GM21737 (cell line): ENCODE measurements around the gene TBC1D10B.
A peak's percentile ranks its signal among the peaks of the same experiment; 100 is the strongest.

Source experiments
- ATAC-seq: cut with Tn5 transposase; IDR thresholded peaks from one replicate; pipeline ENCODE4 v1.9.1; 2021; ENCODE audit warnings: mild to moderate bottlenecking, moderate library complexity; ENCODE audit not compliant: unreplicated experiment

Gene TBC1D10B, protein sequence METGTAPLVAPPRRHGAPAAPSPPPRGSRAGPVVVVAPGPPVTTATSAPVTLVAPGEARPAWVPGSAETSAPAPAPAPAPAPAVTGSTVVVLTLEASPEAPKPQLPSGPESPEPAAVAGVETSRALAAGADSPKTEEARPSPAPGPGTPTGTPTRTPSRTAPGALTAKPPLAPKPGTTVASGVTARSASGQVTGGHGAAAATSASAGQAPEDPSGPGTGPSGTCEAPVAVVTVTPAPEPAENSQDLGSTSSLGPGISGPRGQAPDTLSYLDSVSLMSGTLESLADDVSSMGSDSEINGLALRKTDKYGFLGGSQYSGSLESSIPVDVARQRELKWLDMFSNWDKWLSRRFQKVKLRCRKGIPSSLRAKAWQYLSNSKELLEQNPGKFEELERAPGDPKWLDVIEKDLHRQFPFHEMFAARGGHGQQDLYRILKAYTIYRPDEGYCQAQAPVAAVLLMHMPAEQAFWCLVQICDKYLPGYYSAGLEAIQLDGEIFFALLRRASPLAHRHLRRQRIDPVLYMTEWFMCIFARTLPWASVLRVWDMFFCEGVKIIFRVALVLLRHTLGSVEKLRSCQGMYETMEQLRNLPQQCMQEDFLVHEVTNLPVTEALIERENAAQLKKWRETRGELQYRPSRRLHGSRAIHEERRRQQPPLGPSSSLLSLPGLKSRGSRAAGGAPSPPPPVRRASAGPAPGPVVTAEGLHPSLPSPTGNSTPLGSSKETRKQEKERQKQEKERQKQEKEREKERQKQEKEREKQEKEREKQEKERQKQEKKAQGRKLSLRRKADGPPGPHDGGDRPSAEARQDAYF

DNA sequence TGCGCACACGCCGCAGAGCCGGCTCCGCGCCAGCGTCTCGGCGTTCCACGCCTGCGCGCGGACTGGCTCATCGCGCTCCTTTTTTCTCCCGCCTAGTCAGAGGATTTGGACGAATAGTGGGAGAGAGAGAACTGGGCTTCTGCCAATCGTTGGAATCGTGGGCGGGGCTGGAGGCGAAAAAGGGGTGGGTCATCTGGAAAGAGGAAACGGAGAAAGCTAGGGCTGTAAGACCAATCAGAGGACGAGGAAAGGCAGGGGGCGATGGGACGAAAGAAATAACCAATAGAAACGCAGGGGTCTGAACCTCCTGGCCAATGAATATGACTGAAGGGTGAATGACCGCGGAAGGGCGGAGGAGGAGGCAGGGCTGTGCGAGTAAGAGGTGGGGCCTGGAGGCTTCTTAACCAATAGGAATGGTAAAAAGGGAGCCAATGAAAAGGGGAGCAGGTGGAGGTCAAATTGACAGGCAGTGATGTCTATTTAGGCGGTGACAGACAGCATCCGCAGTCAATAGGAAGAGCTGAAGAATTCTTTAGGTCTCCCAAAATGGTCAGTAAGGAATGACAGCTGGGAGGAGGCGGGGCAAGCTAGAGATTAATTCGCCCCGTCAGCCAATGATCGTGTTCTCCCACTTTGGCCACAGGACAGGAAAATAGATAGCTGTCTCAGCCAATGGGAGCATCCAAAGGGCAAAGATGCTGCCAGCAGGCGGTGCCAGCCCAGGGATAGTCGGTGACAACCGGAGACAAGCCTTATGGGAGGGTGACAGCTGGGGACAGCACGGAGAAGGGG is at the start of gene TBC1D10B:
Gene TBC1D10B (minus strand): TSS at position 39 of the 792 bp plus-strand sequence. CDS start 311 bp downstream, outside the sequence.
- peak; percentile 62 for ATAC-seq

DNA sequence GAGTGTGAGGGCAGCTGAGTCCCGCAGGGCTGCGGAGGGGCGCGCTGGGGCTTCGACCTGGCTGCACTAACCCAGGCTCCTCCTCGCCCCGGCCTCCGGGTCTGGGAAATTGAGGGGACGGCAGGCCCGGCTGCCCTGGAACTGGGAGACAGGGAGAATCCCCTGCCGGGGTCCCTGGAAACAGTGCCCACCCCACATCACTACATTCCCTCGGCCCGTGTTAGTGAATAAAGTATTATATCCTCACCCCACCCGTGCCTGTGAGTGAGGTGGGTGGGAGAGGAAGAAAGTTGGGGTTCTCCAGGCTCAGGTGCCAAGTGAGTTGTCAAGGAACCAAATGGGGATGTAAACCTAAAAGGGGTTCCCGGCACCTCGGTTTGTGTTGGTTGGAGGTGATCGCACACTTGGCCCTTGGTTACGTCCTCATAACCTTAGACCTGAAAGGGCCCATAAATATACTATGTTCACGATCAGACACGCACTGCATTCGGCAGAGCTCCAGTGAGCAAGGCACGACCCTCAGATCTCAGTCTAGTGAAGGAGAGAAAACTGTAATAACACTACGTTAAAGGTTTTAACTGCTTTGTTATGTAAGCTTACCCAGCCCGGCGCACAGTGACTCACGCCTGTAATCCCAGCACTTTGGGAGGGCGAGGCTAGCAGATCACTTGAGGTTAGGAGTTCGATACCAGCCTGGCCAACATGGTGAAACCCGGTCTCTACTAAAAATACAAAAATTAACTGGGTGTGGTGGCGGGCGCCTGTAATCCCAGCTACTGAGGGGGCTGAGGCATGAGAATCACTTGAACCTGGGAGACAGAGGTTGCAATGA is 48.3 kb upstream of the TBC1D10B start:
- no peak for ATAC-seq

DNA sequence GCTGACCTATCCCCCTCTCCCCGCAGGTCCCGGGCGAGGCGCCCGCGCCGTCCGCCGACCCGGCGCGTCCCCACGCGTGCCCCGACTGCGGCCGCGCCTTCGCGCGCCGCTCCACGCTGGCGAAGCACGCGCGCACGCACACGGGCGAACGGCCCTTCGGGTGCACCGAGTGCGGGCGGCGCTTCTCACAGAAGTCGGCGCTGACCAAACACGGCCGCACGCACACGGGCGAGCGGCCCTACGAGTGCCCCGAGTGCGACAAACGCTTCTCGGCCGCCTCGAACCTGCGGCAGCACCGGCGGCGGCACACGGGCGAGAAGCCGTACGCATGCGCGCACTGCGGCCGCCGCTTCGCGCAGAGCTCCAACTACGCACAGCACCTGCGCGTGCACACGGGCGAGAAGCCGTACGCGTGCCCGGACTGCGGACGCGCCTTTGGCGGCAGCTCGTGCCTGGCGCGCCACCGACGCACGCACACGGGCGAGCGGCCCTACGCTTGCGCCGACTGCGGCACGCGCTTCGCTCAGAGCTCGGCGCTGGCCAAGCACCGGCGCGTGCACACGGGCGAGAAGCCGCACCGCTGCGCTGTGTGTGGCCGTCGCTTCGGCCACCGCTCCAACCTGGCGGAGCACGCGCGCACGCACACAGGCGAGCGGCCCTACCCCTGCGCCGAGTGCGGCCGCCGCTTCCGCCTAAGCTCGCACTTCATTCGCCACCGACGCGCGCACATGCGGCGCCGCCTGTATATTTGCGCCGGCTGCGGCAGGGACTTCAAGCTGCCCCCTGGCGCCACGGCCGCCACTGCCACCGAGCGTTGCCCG is 47.4 kb upstream of the TBC1D10B start:
- ATAC-seq, result peak; percentile 73

DNA sequence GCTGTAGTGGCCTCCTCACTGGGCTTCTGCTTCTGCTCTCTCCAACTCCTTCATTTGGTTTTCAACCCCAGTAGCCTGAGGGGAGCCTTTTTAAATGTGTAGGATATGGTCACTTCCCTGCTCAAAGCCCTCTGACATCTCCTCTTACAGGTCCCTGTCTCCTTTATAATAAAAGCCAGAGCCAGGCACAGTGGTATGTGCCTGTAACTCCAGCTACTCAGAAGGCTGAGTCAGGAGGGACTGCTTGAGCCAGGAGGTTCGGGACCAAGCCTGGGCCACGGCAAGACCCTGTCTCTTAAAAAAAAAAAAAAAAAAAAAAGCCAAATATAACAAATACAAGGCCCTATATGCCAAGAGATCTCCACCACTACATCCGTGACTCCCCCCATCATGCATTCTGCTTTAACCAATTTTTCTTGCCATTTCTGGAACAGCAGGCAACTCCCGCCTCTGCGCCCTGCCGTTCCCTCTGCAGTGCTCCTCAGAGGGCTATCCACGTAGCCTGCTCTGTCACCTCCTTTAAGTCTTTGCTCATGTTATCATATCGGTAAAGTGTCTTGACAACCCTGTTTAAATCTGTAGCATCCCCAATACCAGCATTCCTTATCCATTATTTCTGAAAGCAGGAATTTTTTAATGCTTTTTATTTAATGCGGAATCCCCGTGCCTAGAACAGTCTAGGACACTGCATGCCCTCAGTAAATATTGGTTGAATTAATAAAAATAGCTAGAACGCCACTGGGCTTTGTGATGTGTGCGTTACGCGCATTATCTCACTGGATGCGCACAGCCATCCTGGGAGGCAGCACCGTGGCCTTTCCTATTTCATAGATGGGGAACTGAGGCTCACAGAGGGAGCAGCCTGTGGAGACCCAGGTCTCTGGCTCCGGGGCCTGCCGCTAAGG is 46.6 kb upstream of the TBC1D10B start:
- ATAC-seq, result no peak

DNA sequence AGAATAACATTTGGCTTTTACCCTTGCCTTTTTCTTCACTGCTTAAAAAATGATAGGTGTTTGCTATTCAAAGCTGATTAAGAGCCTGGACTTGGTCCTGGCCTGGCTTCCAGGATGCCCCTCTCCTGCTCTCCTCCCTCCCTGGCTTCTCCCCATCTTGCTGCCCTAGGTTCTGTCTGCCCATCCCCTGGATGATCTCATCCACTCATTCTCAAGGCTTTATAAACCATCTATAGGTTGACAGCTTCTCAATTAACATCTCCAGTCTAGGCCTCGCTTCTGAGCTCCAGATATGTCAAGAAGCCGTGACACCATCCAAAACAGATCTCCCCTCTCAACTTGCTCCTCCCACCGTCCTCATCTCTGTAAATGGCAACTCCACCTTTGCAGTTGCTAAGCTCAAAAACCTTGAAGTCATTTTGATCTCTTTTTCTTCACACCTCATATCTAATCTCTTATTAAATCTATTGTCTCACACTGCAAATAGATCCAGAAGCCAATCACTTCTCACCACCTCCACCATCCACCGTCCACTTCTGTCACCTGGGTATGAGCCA is 45.8 kb upstream of the TBC1D10B start:
- no peak for ATAC-seq

DNA sequence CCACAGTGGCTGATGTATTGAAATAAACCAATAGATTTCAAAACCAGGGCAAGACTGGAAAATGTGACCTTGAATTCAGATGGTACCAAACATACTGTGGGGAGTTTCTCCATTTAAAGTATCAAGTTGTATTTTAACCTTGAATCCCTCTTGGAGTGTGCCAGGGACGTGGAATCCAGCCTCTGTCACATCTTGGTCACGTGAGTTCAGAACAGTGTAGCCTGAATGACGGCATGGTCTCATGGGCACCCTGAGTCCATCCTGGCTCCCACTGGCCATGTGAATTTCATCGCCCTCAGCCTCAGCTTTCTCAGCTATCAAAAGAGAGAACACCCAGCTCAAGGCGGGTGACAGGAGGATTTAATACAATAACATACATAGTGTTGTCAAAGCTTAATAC is 43.9 kb upstream of the TBC1D10B start:
- no peak for ATAC-seq

DNA sequence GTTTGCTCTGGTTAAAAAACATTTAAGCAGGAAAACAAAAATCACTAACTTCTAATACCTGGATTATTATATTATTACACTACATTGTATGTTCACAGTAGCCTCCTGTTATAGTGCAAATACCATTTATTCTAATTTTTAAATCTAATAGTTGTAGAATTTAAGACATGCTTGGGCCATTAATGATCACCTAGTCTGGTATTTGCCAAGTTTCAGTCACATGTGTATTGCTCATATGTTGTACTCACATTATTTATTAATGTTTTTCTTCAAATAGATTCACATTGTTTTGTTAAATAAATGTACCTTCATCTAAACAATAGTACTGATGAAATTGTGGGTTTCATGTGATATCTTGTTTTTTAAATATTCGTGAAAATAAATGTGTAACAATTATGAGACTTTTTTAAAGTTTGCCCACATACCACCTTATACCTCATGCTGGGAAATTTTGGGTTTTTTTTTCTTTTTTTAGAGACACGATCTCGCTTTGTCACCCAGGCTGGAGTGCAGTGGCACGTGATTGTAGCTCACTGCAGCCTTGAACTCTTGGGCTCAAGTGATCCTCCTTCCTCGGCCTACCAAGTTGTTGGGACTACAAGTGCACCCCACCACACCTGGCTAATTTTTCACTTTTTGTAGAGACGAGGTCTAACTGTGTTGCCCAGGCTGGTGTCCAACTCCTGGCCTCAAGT is 43.0 kb upstream of the TBC1D10B start:
- no peak for ATAC-seq

DNA sequence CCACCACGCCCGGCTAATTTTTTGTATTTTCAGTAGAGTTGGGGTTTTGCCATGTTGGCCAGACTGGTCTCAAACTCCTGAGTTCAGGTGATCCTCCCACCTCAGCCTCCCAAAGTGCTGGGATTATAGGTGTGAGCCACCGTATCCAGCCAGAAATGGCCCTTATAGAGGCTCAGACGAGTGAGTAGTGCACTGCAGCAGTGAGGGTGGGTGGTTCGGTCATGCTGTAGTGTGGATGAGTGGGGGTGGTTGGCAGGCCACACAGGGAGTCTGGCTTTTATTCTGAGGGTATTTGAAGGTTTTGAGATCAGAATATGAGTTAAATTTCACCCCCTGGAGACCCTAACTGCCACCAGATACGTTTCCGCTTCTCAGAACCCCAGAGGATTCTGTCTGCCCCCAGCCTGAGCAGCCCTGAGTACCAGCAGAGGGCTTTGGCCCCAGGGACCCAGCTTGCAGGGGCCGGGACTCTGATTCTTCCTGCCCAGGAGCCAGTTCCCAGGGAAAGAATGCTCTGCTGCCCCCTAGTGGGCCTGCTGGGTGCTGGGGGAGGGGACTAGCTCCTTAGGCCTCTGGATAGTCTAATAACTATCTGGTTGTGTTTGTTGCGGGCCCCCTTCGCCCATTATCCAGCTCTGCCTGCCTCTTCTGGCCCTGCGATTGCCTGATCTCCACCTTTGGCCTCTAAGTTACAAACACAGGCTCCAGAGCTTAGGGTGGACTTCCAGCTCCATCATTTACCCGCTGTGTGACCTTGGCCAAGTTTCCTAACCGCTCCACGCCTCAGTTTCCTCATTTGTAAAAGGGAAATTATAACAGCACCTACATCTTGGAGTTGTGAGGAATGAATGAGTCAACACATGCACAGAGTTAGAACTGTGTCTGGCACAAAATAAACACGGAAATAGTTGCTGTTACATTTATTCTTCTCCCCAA is 39.1 kb upstream of the TBC1D10B start:
- ATAC-seq, result peak; percentile 47

DNA sequence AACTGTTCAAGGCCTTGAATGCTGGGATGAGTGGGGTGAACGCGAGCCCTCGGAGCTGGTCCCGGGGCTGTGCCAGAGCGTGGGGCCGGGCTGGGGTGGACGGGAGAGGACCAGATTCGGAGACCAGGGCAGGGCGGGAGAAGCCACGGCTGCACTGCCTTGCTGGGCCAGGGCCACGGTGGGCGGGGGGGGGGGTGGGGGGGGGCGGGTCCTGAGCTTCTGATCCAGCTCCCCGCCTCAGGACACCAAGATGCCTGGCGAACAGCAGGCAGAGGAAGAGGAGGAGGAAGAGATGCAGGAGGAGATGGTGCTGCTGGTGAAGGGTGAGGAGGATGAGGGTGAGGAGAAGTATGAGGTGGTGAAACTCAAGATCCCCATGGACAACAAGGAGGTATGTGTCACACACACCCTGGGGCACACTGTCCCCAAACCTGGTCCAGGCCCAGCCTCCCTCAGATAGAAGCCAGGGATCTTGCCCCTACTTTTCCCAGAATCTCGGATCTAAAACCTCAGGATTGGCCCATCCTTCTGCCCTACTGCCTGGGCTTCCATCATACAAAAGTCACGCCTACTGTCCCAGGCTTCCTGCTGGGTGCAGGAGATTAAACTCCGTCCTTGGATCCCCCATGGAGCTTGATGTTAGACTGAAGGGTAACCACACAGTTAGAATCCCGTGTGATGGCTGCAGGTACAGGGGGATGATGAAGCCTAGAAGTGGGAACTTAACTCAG is 37.7 kb upstream of the TBC1D10B start:
- no peak for ATAC-seq

DNA sequence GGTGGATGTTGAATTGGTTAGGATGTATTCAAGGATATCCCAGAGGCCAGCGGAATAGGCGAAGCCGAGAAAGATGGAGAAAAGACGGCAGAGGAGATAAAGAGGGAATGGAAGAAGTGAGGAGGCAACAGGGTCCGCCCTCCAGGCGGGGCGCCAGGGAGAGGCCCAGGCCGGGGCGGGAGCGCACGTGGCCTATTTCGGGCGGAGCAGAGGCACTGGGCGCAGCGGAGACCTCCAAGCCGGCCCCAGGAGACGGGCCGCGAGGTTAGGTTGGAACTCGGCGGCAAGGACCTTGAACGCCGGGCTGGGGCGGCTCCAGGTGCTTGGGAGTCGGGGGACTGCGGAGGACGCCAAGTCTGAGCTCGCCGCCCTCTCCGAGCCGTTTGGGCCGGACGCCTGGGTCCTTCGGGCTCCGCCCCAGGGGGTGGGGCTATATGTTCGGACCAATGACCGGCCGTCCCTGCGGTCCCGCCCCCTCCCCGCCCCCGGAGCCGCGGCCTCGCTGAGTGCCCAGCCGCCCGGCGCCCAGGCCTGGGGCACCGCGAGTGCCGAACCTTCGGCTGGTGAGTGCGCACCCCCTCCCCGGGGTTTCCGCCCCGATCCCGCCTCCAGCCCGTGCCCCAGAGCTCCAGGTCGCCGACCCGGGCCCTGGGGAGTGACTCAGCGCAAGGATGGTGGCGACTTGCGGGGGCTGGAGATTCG is 37.0 kb upstream of the TBC1D10B start, which contains the start of gene ZNF771:
Gene ZNF771 (plus strand): TSS at position 505 of the 702 bp plus-strand sequence. CDS start 448 bp downstream, outside the sequence.
- peak; percentile 72 for ATAC-seq

DNA sequence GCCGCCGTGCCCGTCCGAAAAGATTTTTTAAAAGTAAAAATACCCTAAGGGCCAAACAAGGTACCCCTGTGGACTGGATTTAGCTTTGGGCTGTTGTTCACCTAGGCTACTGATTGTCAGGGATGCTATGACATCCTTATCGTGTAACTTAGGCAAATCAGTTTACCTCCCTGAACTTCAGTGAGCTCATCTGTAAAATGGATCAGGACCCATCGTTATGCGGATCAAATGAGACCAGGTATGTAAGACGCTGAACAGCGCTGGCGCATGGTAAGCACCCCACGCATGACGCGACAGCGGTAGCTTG is 36.5 kb upstream of the TBC1D10B start:
- no peak for ATAC-seq

DNA sequence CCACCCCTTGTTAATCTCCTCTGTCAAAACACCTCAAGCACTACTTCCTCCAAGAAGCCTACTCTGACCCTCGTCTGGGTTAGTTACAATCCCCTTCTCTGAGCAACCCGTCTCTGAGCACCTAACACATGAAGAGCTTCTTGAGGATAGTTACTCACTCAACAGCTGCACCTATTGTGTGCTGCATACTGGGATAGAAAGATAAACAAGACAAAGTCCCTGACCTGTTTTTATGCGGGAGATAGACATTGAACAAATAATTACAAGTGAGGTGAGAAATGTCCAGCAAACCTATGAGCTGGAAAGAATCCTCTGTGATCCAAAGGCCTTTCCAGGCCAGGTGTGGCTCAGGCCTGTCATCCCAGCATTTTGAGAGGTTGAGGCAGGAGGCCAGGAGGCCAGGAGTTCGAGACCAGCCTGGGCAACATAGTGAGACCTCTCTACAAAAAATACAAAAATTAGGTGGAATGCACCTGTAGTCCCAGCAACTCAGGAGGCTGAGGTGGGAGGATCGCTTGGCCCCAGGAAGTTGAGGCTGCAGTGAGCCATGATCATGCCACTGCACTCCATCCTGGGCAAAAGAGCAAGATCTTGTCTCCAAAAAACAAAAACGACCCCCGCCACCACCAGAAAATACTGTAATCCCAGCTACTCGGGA is 31.6 kb upstream of the TBC1D10B start:
- ATAC-seq, result no peak

DNA sequence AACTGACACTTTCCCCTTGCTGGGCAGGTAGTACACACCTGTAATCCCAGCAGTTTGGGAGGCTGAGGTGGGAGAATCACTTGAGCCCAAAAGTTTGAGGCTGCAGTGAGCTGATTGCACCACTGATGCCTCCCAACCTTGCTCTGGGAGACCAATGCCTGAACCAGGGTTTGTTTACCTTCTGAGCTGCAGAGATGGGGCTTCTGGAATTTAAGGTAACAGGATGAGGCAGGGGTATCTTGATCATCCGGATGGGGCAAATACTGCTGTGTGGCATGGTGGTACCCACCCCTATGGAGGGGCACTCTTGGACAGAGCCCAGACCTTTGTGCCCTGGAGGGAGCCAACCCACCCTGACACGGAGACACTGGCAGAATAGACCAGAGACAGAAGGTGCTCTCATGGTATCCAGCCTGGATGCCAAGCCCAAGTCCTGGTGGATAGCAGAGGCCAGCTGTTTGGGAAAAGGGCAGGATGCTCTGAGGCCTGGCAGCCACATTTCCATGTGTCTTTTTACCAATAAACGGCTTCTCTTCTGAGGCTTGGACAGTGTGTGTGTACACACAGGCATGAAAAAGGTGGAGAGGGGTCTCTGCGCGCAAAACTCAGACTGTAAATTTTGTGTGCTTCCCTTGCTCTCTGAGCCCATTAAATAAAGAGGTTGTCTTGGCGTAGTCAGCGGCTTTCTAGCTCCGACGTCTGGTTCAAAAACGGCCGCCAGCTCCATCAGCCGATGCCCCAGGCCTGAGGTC is 29.3 kb upstream of the TBC1D10B start:
- ATAC-seq, result no peak
